ENCODE measurements around the gene AHCYL1.
"Not testable (repeated sequence)": the region's sequence is repeated elsewhere in the genome, so short reads cannot be mapped to it uniquely, and the experiment has no call there.

Gene AHCYL1

GRCh38 chr1:110002695-110003094 is 18.1 kb downstream of the AHCYL1 start:
- no peak for DNase-seq

DNA sequence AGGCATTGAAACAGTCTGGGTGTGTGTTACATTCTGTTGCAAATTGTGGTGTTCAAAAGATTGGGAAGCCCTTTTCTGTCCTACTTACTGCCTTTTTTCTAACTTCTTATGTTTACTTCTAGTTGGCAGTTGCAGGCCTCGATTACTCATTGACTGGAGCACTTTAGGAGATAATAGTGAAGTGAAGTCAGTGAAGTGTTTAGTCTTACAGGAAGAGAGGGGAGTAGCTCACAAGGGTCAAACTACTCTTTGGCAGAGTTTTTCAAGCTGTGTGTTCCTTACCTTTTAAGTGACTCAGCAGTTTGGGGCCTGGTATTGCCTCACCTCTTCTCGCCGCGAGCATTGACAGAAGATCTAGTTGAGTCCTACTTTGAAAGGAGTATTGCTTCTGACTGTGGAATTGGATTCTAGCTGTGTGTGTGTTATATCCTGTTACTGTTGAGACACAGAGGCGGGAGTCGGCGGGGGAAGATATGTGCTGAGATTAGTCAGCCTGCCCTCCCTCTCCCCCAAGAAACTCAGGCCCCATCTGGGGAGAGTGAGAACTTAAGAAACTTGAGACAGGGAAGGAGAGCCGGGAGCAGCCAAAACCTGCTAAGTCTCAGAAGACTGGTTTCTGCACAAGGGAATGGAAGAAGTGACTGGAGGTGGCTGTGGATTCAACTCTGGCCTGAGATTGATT is 19.3 kb downstream of the AHCYL1 start:
- no peak for DNase-seq

DNA sequence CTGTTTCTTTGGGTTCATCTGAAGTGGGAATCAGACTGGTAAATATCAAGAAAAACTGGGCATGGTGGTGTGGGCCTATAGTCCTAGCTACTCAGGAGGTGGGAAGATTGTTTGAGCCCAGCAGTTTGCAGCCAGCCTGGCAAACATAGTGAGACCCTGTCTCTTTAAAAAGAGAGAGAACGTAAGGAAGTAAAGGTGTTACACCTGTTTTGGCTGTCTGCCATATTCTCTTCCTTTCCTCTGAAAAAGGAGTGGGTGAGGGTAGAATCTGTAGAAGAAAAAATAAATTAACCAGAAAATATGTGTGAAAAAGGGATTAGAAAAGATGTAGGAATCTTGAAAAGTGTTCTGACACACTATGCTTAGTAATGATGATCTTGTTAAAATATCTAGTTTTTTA is 20.0 kb downstream of the AHCYL1 start:
- DNase-seq = peak; percentile 13

GRCh38 chr1:110005971-110006370 is 21.4 kb downstream of the AHCYL1 start:
- DNase-seq = no peak

DNA sequence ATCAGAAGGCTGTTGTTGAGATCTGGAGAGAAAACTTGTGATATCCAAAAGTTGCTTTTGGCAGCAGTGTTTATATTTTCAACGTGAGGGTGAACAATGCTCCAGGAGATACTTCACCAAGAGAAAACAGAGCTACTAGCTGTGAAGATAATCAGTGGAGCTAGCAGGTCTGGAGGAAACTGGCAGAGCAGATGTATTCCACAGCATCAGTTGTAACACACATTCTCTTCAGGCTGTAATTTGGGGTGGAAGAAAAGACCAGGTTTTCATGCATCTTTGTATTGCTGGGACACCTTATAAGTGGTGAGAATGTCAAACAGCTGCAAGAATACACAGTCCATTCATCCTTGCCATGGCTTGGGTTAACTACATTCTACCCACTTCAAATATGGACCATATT is 22.0 kb downstream of the AHCYL1 start:
- no peak for DNase-seq

GRCh38 chr1:110007046-110007830 is 22.7 kb downstream of the AHCYL1 start:
- DNase-seq = no peak

- no peak for DNase-seq
These were observed 24.5 kb downstream of the AHCYL1 start for GRCh38 chr1:110008971-110009565.

- DNase-seq = peak; percentile 4
These were observed 27.0 kb downstream of the AHCYL1 start for GRCh38 chr1:110011527-110012041.

- no peak for DNase-seq
These were observed 27.7 kb downstream of the AHCYL1 start for GRCh38 chr1:110012100-110012780.

GRCh38 chr1:110017792-110018191 is 33.2 kb downstream of the AHCYL1 start:
- DNase-seq = no peak

- DNase-seq = no peak
These were observed 33.8 kb downstream of the AHCYL1 start for GRCh38 chr1:110018396-110018795.

- DNase-seq = no peak
These were observed 35.2 kb downstream of the AHCYL1 start for GRCh38 chr1:110019770-110020169.

DNA sequence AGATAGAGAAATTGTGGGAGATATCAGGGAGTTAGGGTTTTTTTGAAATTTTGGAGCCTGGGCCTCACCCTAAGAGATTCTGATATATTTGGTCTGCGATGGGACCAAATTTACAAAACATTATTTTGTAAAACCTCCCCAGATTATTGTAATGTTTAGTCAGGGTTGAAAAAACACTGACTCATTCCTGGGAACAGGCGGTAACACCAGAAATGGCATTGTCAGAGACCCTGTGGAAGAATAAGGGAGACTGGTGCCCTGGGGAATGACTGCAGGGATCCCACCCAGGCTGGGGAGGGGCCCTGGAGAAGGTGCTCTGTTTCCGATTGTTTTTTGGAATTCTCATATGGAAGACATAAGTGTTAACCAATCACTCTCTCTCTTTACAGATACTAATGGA is 36.7 kb downstream of the AHCYL1 start:
- DNase-seq = no peak

DNA sequence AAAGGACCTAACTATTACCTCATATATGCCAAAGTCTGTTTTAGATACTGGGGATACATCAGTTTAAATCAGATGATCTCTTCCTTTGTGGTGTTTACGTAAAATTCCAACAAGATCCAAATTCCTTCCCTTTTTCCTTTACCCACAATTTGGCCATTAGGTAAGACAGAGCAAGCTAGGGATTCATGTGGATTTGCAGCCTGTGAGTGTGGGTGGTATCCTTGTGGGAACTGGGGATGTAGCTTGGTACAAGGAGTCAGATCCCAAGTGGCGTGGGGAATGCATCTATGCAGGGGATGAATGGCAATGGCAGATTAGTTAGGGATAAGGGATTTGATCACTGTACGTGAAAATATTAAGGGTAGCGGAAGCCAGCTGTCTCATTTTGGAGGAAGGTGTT is 40.0 kb downstream of the AHCYL1 start:
- DNase-seq = no peak

DNA sequence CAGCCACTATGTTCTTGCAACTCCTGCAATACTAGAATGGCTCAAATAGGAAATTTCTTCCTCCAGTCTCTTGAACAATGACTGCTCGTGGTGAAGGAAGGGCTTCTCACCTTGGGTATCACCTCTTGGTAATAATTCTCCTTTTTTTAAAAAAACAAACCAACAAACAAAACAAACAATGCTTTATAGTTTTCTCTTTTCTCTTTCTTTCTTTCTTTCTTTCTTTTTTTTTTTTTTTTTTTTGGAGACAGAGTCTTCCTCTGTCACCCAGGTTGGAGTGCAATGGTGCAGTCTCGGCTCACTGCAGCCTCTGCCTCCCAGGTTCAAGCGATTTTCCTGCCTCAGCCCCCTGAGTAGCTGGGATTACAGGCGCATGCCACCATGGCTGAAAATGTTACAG is 46.1 kb downstream of the AHCYL1 start:
- DNase-seq = not testable (repeated sequence)

- DNase-seq = no peak
These were observed 47.8 kb downstream of the AHCYL1 start for GRCh38 chr1:110032327-110032726.

GRCh38 chr1:110033421-110033820 is 48.9 kb downstream of the AHCYL1 start:
- DNase-seq = no peak

DNA sequence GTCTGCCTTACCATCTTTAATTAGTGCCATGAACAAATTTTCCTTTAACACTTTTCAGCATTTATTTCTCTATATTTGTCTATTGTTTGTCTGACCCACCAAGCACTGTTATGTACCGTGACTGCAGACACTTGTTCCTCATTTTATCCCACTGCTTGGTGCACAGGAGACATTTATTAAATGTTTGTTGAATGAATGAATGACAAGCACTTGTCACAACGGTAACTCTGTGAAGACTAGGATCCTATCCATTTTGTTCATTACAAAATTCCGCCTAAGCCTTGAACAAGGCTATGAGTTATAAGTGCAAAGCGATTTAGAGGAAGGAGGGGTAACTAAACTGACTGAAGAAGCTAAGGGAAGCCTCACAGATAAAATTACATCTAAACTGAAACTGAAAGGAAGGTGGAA is 49.5 kb downstream of the AHCYL1 start:
- DNase-seq = no peak

DNA sequence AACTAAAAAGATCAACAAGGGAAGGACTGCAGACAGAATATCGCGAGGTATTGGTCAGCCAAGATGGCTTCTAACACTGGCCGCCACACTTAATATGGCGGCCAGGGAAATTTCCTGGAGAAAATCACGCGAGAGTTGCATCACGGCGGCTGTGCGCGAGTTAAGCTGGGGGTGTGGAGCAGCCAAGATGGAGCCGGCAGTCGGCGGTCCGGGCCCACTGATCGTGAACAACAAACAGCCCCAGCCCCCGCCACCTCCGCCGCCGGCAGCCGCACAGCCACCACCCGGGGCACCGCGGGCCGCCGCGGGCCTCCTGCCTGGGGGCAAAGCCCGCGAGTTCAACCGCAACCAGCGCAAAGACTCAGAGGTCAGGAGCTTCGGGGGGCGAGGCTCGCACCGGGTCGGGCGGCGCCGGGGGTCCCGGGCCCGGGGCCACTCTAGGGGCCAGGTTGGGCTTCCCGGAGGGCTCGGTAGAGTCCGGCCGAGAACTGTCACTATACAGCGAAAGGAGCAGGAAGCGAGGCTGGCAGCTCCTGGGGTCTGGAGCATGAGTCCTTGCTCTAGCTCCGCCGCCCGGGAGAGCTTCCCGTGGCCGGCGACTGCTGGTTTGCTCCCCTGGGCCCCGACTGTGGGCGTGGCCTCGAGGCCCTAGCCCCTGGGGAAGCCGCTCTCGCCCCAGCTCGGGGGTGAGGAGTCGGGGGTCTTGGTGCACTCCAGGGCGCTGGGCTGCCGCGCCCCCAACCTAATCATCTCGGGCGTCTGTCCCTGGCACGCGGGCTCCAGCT is 50.1 kb downstream of the AHCYL1 start, which contains the start of gene STRIP1:
Gene STRIP1, plus strand, starts transcription at position 174 of the 785 bp plus-strand sequence. Its CDS starts 14 bp downstream, at position 188.
- DNase-seq = peak; percentile 94

DNA sequence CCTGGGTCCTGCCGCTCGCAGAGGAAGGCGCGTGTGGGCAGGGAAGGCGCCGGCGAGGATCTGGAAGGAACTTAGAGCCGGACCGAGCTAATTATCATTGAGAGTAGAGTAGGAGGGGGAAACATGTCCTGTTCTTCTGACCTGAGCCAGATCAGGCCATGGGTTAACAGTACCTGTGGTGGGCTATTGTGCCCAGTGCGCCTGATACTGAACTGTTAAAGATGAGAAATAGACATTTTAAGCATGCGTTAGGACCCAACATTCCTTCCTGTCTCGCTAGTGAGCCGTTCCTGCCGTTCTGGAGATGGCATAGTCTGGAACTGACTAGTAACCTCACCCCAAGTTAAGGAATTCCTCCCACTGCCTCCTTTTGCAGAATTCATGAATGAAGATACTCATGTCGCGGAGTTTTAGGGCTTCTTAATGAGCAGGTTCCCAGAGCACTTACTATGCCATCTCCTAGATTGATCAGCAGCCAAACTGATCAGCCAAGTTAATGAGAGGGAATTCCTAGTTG is 50.7 kb downstream of the AHCYL1 start:
- peak; percentile 56 for DNase-seq

DNA sequence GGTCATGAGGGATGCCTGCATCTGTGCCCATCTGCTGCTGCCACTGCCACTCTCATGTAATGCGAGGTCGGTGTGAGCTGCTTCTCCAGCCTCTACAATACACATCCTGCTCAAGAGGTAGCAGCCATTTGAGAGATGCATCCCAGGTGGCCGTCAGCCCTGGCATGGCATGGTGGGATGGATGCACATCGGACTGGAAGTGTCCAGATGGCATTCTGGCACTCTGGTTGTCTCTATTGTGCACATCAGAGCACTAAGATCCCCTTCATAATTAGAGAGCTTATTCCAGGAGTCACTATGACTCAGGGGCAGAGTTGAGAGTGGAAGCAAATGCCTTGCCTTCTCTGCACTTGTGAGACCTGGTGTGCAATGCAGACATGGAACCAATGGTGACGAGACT is 53.7 kb downstream of the AHCYL1 start:
- DNase-seq = no peak

- no peak for DNase-seq
These were observed 55.1 kb downstream of the AHCYL1 start for GRCh38 chr1:110039641-110040040.
